Left ventricle myocardium inferior (tissue), 1 donor: ENCODE results near the gene ENAH. TPM values are rescaled to one million over a fixed set of nuclear protein-coding genes. Genes with fewer than 3 reads are reported as not detected.

Experiments
- DNase-seq: peaks from one replicate; pipeline ENCODE4 v3.0.0-alpha.2; 2020
- H3K27ac ChIP-seq: fragments of 200-600 bp; replicated peaks from 2 replicates; pipeline ENCODE4 v1.8.0; 2021
- H3K27me3 ChIP-seq: fragments of 200-600 bp; 2 replicates; pipeline ENCODE4 v1.8.0; 2021; ENCODE audit warnings: low read depth
- H3K36me3 ChIP-seq: fragments of 200-600 bp; 2 replicates; pipeline ENCODE4 v1.8.0; 2021
- H3K4me1 ChIP-seq: fragments of 200-600 bp; 2 replicates; pipeline ENCODE4 v1.8.0; 2021
- H3K4me3 ChIP-seq: fragments of 200-600 bp; 2 replicates; pipeline ENCODE4 v1.8.0; 2021; ENCODE audit warnings: mild to moderate bottlenecking, moderate library complexity
- H3K9me3 ChIP-seq: fragments of 200-600 bp; replicated peaks from 2 replicates; pipeline ENCODE4 v1.8.0; 2021
- CTCF ChIP-seq: fragments of 200-600 bp; IDR thresholded peaks from 2 replicates; pipeline ENCODE4 v1.8.0; 2021; ENCODE audit warnings: antibody characterized with exemption, mild to moderate bottlenecking, borderline replicate concordance
- intact Hi-C: fragments of 100-400 bp; cut with micrococcal nuclease; formaldehyde crosslinking; loops from one replicate; pipeline ENCODE4 v1.11.0; 2022
- total RNA-seq: library from RNA; stranded (reverse); fragmentation: NEBNext Ultra II Directional; extraction: Animal tissue kit (Norgen Biotek cat#: 25700); gene quantifications from one replicate; pipeline ENCODE4 v1.2.1, GENCODE V29; 2021
- donor health status: DM: no; HTN: yes; CAD: no; lungs with severe emphysema.

Gene ENAH
- total RNA-seq, 1 donor from 2014 or later = 78.6 TPM

GRCh38 chr1:225593414-225593813 is 59.5 kb downstream of the ENAH start:
- intact Hi-C loops = no loop called here
- Histone ChIP-seq H3K36me3 (no peaks in the 10 kb centered on the region), H3K27ac (peak overlapping the region; percentile 74), H3K9me3 (no peaks in the 10 kb centered on the region), H3K4me3 (no peak overlapping the region), H3K4me1 (peaks cover 64% of the 10 kb centered on the region), H3K27me3 (no peaks in the 10 kb centered on the region)
- DNase-seq = no peak
- TF ChIP-seq CTCF = no peak

GRCh38 chr1:225592362-225593025 is 60.4 kb downstream of the ENAH start:
- intact Hi-C loops = no loop called here
- Histone ChIP-seq H3K27me3 (no peaks in the 10 kb centered on the region), H3K9me3 (peaks cover 3% of the 10 kb centered on the region), H3K27ac (peak overlapping the region; percentile 74), H3K36me3 (no peaks in the 10 kb centered on the region), H3K4me3 (no peak overlapping the region), H3K4me1 (peaks cover 64% of the 10 kb centered on the region)
- no peak for TF ChIP-seq CTCF
- DNase-seq = no peak

- TF ChIP-seq CTCF = no peak
- no peak for DNase-seq
- H3K27ac ChIP-seq = no peak overlapping the region
- peaks cover 10% of the 10 kb centered on the region for H3K9me3 ChIP-seq
- no peaks in the 10 kb centered on the region for H3K36me3 ChIP-seq
- no peak overlapping the region for H3K4me3 ChIP-seq
- intact Hi-C loops = no loop called here
- H3K4me1 ChIP-seq = peaks cover 21% of the 10 kb centered on the region
- H3K27me3 ChIP-seq = no peaks in the 10 kb centered on the region
These were observed 65.6 kb downstream of the ENAH start for GRCh38 chr1:225587310-225587709.

- DNase-seq = no peak
- Histone ChIP-seq H3K27me3 (no peaks in the 10 kb centered on the region), H3K9me3 (no peaks in the 10 kb centered on the region), H3K27ac (peak overlapping the region; percentile 71), H3K4me1 (peaks cover 61% of the 10 kb centered on the region), H3K4me3 (peak overlapping the region; percentile 33), H3K36me3 (no peaks in the 10 kb centered on the region)
- intact Hi-C loops = no loop called here
- TF ChIP-seq CTCF = no peak
These were observed 71.7 kb downstream of the ENAH start for GRCh38 chr1:225581186-225581585.

GRCh38 chr1:225580238-225581099 is 72.5 kb downstream of the ENAH start:
- DNase-seq = no peak
- Histone ChIP-seq H3K4me3 (peak overlapping the region; percentile 33), H3K27ac (peak overlapping the region; percentile 71), H3K27me3 (no peaks in the 10 kb centered on the region), H3K36me3 (no peaks in the 10 kb centered on the region), H3K4me1 (peaks cover 61% of the 10 kb centered on the region), H3K9me3 (no peaks in the 10 kb centered on the region)
- intact Hi-C loops = no loop called here
- no peak for TF ChIP-seq CTCF
